ENCODE measurements around the gene ZNF211. TPM values are rescaled to one million over a fixed set of nuclear protein-coding genes. Genes with fewer than 3 reads are reported as not detected.

ZNF211 gene
- polyA plus RNA-seq, 1 donor (not counting 4 experiments of a cell fraction or from before 2014, with no cell fraction given): 15.5 TPM

GRCh38 chr19:57672466-57672865, 39.5 kb downstream of the ZNF211 start:
- no peak overlapping the region for H3K4me2 ChIP-seq (ENCODE audit: control insufficient read depth, extremely low read depth, insufficient read depth, low read depth, low read length)
- no peak overlapping the region for H3K4me3 ChIP-seq (ENCODE audit: control insufficient read depth in 2 of 3, extremely low read depth in 1 of 3, insufficient read depth in 2 of 3, low read depth in 1 of 3, low read length in 3 of 3)
- TF ChIP-seq EZH2 (IDR thresholded peaks at IDR 0.05; ENCODE audit: low read length) (no peak), CTCF (optimal IDR thresholded peaks at IDR 0.05 in 1 of 3, IDR thresholded peaks at IDR 0.05 in 1 of 3, conservative IDR thresholded peaks at IDR 0.05 in 1 of 3; ENCODE audit: extremely low read depth in 1 of 3, insufficient read depth in 2 of 3, low read length in 3 of 3) (no peak)
- H3K27ac ChIP-seq (ENCODE audit: control insufficient read depth, insufficient read depth, low read length): no peak overlapping the region
- no peaks in the 10 kb centered on the region for H3K27me3 ChIP-seq (ENCODE audit: control insufficient read depth, extremely low read depth, insufficient read depth, low read length)
- H3K4me1 ChIP-seq (ENCODE audit: control insufficient read depth, extremely low read depth, insufficient read depth, low read length): no peaks in the 10 kb centered on the region
- no peaks in the 10 kb centered on the region for H3K79me2 ChIP-seq (ENCODE audit: control insufficient read depth, insufficient read depth, low read length)
- H3K9me1 ChIP-seq (ENCODE audit: control insufficient read depth, extremely low read depth, insufficient read depth, low read length): no peaks in the 10 kb centered on the region
- H3K36me3 ChIP-seq (ENCODE audit: control insufficient read depth in 2 of 2, extremely low read depth in 1 of 2, insufficient read depth in 2 of 2, low read length in 2 of 2): no peaks in the 10 kb centered on the region
- FAIRE-seq: no peak
- no peak overlapping the region for H3K9ac ChIP-seq (ENCODE audit: control insufficient read depth, extremely low read depth, insufficient read depth, low read length)
- dilution Hi-C loops (cut with MboI; ENCODE audit: extremely low pct_ligation_motif_present, low sequenced_read_pairs): no loop called here
- no peaks in the 10 kb centered on the region for H4K20me1 ChIP-seq (ENCODE audit: control insufficient read depth, extremely low read depth, insufficient read depth, low read length)
- H3K9me3 ChIP-seq (ENCODE audit: control insufficient read depth, low read depth, low read length): no peaks in the 10 kb centered on the region
- no peak overlapping the region for H2AFZ ChIP-seq (ENCODE audit: control insufficient read depth, low read length)
- no peak for DNase-seq (ENCODE audit: low read depth, low spot score)

GRCh38 chr19:57675881-57676280, 42.9 kb downstream of the ZNF211 start:
- H4K20me1 ChIP-seq (ENCODE audit: control insufficient read depth, extremely low read depth, insufficient read depth, low read length): no peaks in the 10 kb centered on the region
- no peak overlapping the region for H3K9ac ChIP-seq (ENCODE audit: control insufficient read depth, extremely low read depth, insufficient read depth, low read length)
- no peaks in the 10 kb centered on the region for H3K27me3 ChIP-seq (ENCODE audit: control insufficient read depth, extremely low read depth, insufficient read depth, low read length)
- H3K4me1 ChIP-seq (ENCODE audit: control insufficient read depth, extremely low read depth, insufficient read depth, low read length): no peaks in the 10 kb centered on the region
- no peaks in the 10 kb centered on the region for H3K9me3 ChIP-seq (ENCODE audit: control insufficient read depth, low read depth, low read length)
- no peak overlapping the region for H3K27ac ChIP-seq (ENCODE audit: control insufficient read depth, insufficient read depth, low read length)
- no peaks in the 10 kb centered on the region for H3K79me2 ChIP-seq (ENCODE audit: control insufficient read depth, insufficient read depth, low read length)
- H3K36me3 ChIP-seq (ENCODE audit: control insufficient read depth in 2 of 2, extremely low read depth in 1 of 2, insufficient read depth in 2 of 2, low read length in 2 of 2): no peaks in the 10 kb centered on the region
- FAIRE-seq: no peak
- no peak overlapping the region for H3K4me2 ChIP-seq (ENCODE audit: control insufficient read depth, extremely low read depth, insufficient read depth, low read depth, low read length)
- dilution Hi-C loops (cut with MboI; ENCODE audit: extremely low pct_ligation_motif_present, low sequenced_read_pairs): no loop called here
- no peak for DNase-seq (ENCODE audit: low read depth, low spot score)
- no peak overlapping the region for H3K4me3 ChIP-seq (ENCODE audit: control insufficient read depth in 2 of 3, extremely low read depth in 1 of 3, insufficient read depth in 2 of 3, low read depth in 1 of 3, low read length in 3 of 3)
- TF ChIP-seq CTCF (optimal IDR thresholded peaks at IDR 0.05 in 1 of 3, IDR thresholded peaks at IDR 0.05 in 1 of 3, conservative IDR thresholded peaks at IDR 0.05 in 1 of 3; ENCODE audit: extremely low read depth in 1 of 3, insufficient read depth in 2 of 3, low read length in 3 of 3) (no peak), EZH2 (IDR thresholded peaks at IDR 0.05; ENCODE audit: low read length) (no peak)
- no peak overlapping the region for H2AFZ ChIP-seq (ENCODE audit: control insufficient read depth, low read length)
- H3K9me1 ChIP-seq (ENCODE audit: control insufficient read depth, extremely low read depth, insufficient read depth, low read length): no peaks in the 10 kb centered on the region
